GM19043 (cell line): ENCODE measurements around the gene GUF1.

Experiments
- ATAC-seq: cut with Tn5 transposase; IDR thresholded peaks from one replicate; pipeline ENCODE4 v1.9.1; 2021; ENCODE audit warnings: low read depth; ENCODE audit not compliant: unreplicated experiment

The GUF1 gene

GRCh38 chr4:44678094-44679041 lies at the start of gene GUF1:
Gene GUF1, plus strand, starts transcription at chr4:44678420. Its CDS starts 203 bp downstream, at chr4:44678623.
- ATAC-seq: peak; percentile 95

- peak; percentile 94 for ATAC-seq
Measured at GRCh38 chr4:44629280-44629866, 48.8 kb upstream of the GUF1 start.

- ATAC-seq: no peak
Measured at GRCh38 chr4:44632089-44632488, 46.1 kb upstream of the GUF1 start.

- no peak for ATAC-seq
Measured at GRCh38 chr4:44632733-44633132, 45.5 kb upstream of the GUF1 start.

GRCh38 chr4:44638091-44638490 lies 40.1 kb upstream of the GUF1 start:
- ATAC-seq: no peak

GRCh38 chr4:44646151-44646550 lies 32.1 kb upstream of the GUF1 start:
- no peak for ATAC-seq

- no peak for ATAC-seq
Measured at GRCh38 chr4:44651425-44651824, 26.8 kb upstream of the GUF1 start, which contains the start of gene YIPF7. Gene YIPF7, minus strand, starts transcription at chr4:44651625. Its CDS starts 1,525 bp downstream, at chr4:44650100.

- no peak for ATAC-seq
Measured at GRCh38 chr4:44652002-44652401, 26.2 kb upstream of the GUF1 start.

- ATAC-seq: no peak
Measured at GRCh38 chr4:44660396-44660795, 17.8 kb upstream of the GUF1 start.

GRCh38 chr4:44661940-44662622 lies 16.1 kb upstream of the GUF1 start:
- ATAC-seq: no peak

GRCh38 chr4:44662623-44663005 lies 15.6 kb upstream of the GUF1 start:
- peak; percentile 59 for ATAC-seq

- no peak for ATAC-seq
Measured at GRCh38 chr4:44663539-44664263, 14.5 kb upstream of the GUF1 start.

GRCh38 chr4:44668526-44668925 lies 9.7 kb upstream of the GUF1 start:
- ATAC-seq: no peak

- no peak for ATAC-seq
Measured at GRCh38 chr4:44670506-44671199, 7.6 kb upstream of the GUF1 start.

- no peak for ATAC-seq
Measured at GRCh38 chr4:44671636-44672035, 6.6 kb upstream of the GUF1 start.

GRCh38 chr4:44674471-44674870 lies 3.7 kb upstream of the GUF1 start:
- ATAC-seq: no peak

GRCh38 chr4:44675366-44675765 lies 2.9 kb upstream of the GUF1 start:
- ATAC-seq: no peak

GRCh38 chr4:44679060-44679459 lies 840 bp downstream of the GUF1 start:
- ATAC-seq: peak; percentile 0

- no peak for ATAC-seq
Measured at GRCh38 chr4:44684648-44685047, 6.4 kb downstream of the GUF1 start.

- no peak for ATAC-seq
Measured at GRCh38 chr4:44700427-44700826, 22.2 kb downstream of the GUF1 start.
